Fibroblast of lung (primary cell): ENCODE results near the gene MRPL48. TPM values are rescaled to one million over a fixed set of nuclear protein-coding genes. Genes with fewer than 3 reads are reported as not detected.

Experiments
- DNase-seq, 2 donors: peaks; one replicate each; pipeline versions ENCODE4 v3.0.0 to v3.0.0-alpha.2; 2010; ENCODE audit warnings: low read depth in 2 of 2
- H2AFZ ChIP-seq: 2 replicates; pipeline ENCODE4 v1.5.1; 2012; ENCODE audit warnings: low read length, control low read depth, inconsistent platforms
- H3K27ac ChIP-seq: 2 replicates; pipeline ENCODE4 v1.5.1; 2011; ENCODE audit warnings: low read length, control low read depth; ENCODE audit not compliant: insufficient read depth
- H3K27me3 ChIP-seq: 2 replicates; pipeline ENCODE4 v1.5.1; 2011; ENCODE audit warnings: mild to moderate bottlenecking, low read length; ENCODE audit not compliant: control insufficient read depth, insufficient read depth
- H3K36me3 ChIP-seq: 2 replicates; pipeline ENCODE4 v1.5.1; 2011; ENCODE audit warnings: low read length; ENCODE audit not compliant: control insufficient read depth, insufficient read depth
- H3K4me1 ChIP-seq: 2 replicates; pipeline ENCODE4 v1.5.1; 2011; ENCODE audit warnings: low read length; ENCODE audit not compliant: control insufficient read depth, insufficient read depth; ENCODE audit errors: extremely low read depth
- H3K4me2 ChIP-seq: 2 replicates; pipeline ENCODE4 v1.5.1; 2011; ENCODE audit warnings: low read length, control low read depth; ENCODE audit not compliant: insufficient read depth; ENCODE audit errors: extremely low read depth
- H3K4me3 ChIP-seq, 4 experiments: fragments of 200-600 bp in 1 of 4; sonication (generic) in 1 of 4; replicated peaks in 1 of 4; 2 replicates each; pipeline ENCODE4 v1.5.1; 2011 to 2016; ENCODE audit warnings: low read length in 4 of 4, low read depth in 3 of 4, mild to moderate bottlenecking in 3 of 4, control low read depth in 2 of 4, inconsistent platforms in 1 of 4, mixed read lengths in 1 of 4; ENCODE audit not compliant: insufficient read depth in 1 of 4; ENCODE audit errors: control extremely low read depth in 1 of 4
- H3K79me2 ChIP-seq: 2 replicates; pipeline ENCODE4 v1.5.1; 2012; ENCODE audit warnings: mild to moderate bottlenecking, low read length, inconsistent platforms; ENCODE audit not compliant: control insufficient read depth, insufficient read depth
- H3K9ac ChIP-seq: 2 replicates; pipeline ENCODE4 v1.5.1; 2011; ENCODE audit warnings: mild to moderate bottlenecking, low read length, control low read depth; ENCODE audit not compliant: insufficient read depth
- H3K9me3 ChIP-seq: 2 replicates; pipeline ENCODE4 v1.5.1; 2012; ENCODE audit warnings: low read depth, low read length; ENCODE audit not compliant: control insufficient read depth, insufficient read depth
- H4K20me1 ChIP-seq: 2 replicates; pipeline ENCODE4 v1.5.1; 2011; ENCODE audit warnings: low read length; ENCODE audit not compliant: control insufficient read depth, insufficient read depth; ENCODE audit errors: extremely low read depth
- CTCF ChIP-seq, 2 donors: IDR thresholded peaks in 1 of 2; conservative IDR thresholded peaks in 1 of 2; 1 replicate in 1 of 2; 2 replicates in 1 of 2; pipeline ENCODE4 v1.5.1; 2011 to 2012; ENCODE audit warnings: low read length in 2 of 2, control low read depth in 1 of 2, inconsistent platforms in 1 of 2, low read depth in 1 of 2, mild to moderate bottlenecking in 1 of 2
- EZH2 ChIP-seq: IDR thresholded peaks from 2 replicates; pipeline ENCODE4 v1.5.1; 2012; ENCODE audit warnings: low read length, control low read depth, mild to moderate bottlenecking; ENCODE audit errors: missing control alignments
- polyA plus RNA-seq, 2 donors: library from polyadenylated mRNA; depleted of rRNA in 1 of 2; stranded (reverse) in 1 of 2; unstranded in 1 of 2; fragments of >200 nt; gene quantifications; 2 replicates each; pipeline ENCODE4 v1.2.1, GENCODE V29; 2011 to 2012; ENCODE audit warnings: missing spikeins in 1 of 2
- total RNA-seq: library from RNA; depleted of rRNA; stranded (reverse); fragments of >200 nt; gene quantifications from 2 replicates; pipeline ENCODE4 v1.2.1, GENCODE V29; 2014

MRPL48 gene
- total and polyA plus RNA-seq, 2 donors (not counting 1 experiment from before 2014, with no cell fraction given) = 32.9 to 46.2 TPM

- no peak for DNase-seq
Observed at GRCh38 chr11:73883856-73884255, 96.2 kb downstream of the MRPL48 start.

DNA sequence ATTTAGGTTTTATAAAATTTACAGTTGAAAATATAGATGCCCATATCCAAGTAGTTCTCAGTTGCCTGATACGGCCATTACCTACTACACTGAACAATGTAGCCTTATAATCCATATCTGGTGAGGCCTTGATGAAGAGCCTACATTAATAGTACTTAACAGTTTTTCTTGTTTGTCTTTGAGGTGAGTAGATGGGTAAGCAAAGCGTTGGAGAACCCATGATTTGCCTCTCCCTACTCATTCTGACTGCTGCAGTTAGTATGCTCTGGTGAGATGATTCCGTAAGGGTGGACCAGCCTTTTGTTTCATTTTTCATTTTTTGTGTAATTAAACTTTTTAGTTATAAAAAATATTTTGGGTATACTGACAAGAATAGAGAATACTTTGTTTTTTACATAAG lies 100.6 kb downstream of the MRPL48 start:
- Histone ChIP-seq H3K27me3 (no peaks in the 10 kb centered on the region), H3K4me1 (peaks cover 2% of the 10 kb centered on the region), H3K27ac (no peak overlapping the region), H3K4me3 (no peak overlapping the region), H3K9me3 (no peaks in the 10 kb centered on the region), H3K9ac (no peak overlapping the region), H3K79me2 (no peaks in the 10 kb centered on the region), H3K4me2 (no peak overlapping the region), H2AFZ (no peak overlapping the region), H3K36me3 (peaks cover 2% of the 10 kb centered on the region), H4K20me1 (no peaks in the 10 kb centered on the region)
- no peak for DNase-seq
- TF ChIP-seq CTCF (conservative IDR thresholded peaks at IDR 0.05 in 1 of 2, IDR thresholded peaks at IDR 0.05 in 1 of 2; ENCODE audit: low read depth in 1 of 2, low read length in 2 of 2) (no peak), EZH2 (no peak)

More at GRCh38 chr11:73883856-73884255, 96.2 kb downstream of the MRPL48 start:
- Histone ChIP-seq H3K27ac (no peak overlapping the region), H3K36me3 (no peaks in the 10 kb centered on the region), H4K20me1 (no peaks in the 10 kb centered on the region), H3K79me2 (no peaks in the 10 kb centered on the region), H3K4me1 (no peaks in the 10 kb centered on the region), H3K9ac (no peak overlapping the region), H2AFZ (no peak overlapping the region), H3K4me2 (no peak overlapping the region), H3K9me3 (no peaks in the 10 kb centered on the region), H3K27me3 (no peaks in the 10 kb centered on the region), H3K4me3 (no peak overlapping the region)
- TF ChIP-seq EZH2 = no peak
- no peak for TF ChIP-seq CTCF (conservative IDR thresholded peaks at IDR 0.05 in 1 of 2, IDR thresholded peaks at IDR 0.05 in 1 of 2; ENCODE audit: low read depth in 1 of 2, low read length in 2 of 2)

DNA sequence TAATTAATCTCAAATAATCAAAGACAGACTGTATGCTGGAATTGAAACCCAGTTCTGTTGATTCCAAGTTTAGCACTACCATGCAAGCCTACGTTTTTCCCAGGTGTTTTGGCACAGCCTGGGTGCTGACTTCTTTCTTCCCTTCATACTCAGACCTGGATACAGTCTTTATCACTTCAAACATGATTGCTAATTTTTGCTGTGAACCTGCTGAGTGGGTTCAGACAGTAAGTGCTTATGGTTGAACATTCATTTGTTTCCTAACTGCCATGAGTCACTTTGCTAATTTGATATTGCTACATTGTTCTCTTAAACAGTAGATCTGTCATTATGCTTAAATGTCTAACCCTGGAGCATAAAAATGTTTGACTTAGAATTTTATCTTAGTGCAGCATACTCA lies 101.3 kb downstream of the MRPL48 start:
- Histone ChIP-seq H3K27ac (no peak overlapping the region), H4K20me1 (no peaks in the 10 kb centered on the region), H3K4me2 (no peak overlapping the region), H3K9ac (no peak overlapping the region), H3K9me3 (no peaks in the 10 kb centered on the region), H2AFZ (no peak overlapping the region), H3K4me1 (peaks cover 2% of the 10 kb centered on the region), H3K36me3 (peaks cover 2% of the 10 kb centered on the region), H3K27me3 (no peaks in the 10 kb centered on the region), H3K4me3 (no peak overlapping the region), H3K79me2 (no peaks in the 10 kb centered on the region)
- peak; percentile 56 to 66 for DNase-seq
- no peak for TF ChIP-seq EZH2
- TF ChIP-seq CTCF (conservative IDR thresholded peaks at IDR 0.05 in 1 of 2, IDR thresholded peaks at IDR 0.05 in 1 of 2; ENCODE audit: low read depth in 1 of 2, low read length in 2 of 2) = no peak
